Hepatocyte (in vitro differentiated cells): ENCODE measurements around the gene FBLL1.

Experiments used
- EZH2 ChIP-seq: fragments of 200-600 bp; sonication (generic); IDR thresholded peaks from 2 replicates; pipeline ENCODE4 v1.6.1; 2016; ENCODE audit warnings: antibody characterized with exemption, mild to moderate bottlenecking, borderline replicate concordance
- TF ChIP-seq, protein P1 (sequence below): fragments of 200-600 bp; sonication (generic); IDR thresholded peaks from 2 replicates; pipeline ENCODE4 v1.5.1; 2016; ENCODE audit warnings: antibody characterized with exemption, mild to moderate bottlenecking; ENCODE audit not compliant: poor library complexity

- TF ChIP-seq, protein P1, sequence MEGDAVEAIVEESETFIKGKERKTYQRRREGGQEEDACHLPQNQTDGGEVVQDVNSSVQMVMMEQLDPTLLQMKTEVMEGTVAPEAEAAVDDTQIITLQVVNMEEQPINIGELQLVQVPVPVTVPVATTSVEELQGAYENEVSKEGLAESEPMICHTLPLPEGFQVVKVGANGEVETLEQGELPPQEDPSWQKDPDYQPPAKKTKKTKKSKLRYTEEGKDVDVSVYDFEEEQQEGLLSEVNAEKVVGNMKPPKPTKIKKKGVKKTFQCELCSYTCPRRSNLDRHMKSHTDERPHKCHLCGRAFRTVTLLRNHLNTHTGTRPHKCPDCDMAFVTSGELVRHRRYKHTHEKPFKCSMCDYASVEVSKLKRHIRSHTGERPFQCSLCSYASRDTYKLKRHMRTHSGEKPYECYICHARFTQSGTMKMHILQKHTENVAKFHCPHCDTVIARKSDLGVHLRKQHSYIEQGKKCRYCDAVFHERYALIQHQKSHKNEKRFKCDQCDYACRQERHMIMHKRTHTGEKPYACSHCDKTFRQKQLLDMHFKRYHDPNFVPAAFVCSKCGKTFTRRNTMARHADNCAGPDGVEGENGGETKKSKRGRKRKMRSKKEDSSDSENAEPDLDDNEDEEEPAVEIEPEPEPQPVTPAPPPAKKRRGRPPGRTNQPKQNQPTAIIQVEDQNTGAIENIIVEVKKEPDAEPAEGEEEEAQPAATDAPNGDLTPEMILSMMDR, result no peak
- no peak for TF ChIP-seq EZH2
Measured at GRCh38 chr5:168557389-168557788, 28.3 kb downstream of the FBLL1 start.
